PC-3 (cell line): ENCODE measurements around the gene AKR1C2. TPM values are rescaled to one million over a fixed set of nuclear protein-coding genes. Genes with fewer than 3 reads are reported as not detected.
"Not testable (repeated sequence)": the region's sequence is repeated elsewhere in the genome, so short reads cannot be mapped to it uniquely, and the experiment has no call there.

Experiments used
- ATAC-seq: fragments of 200-7000 bp; cut with Tn5 transposase; 2 replicates; pipeline ENCODE4 v1.9.1; 2020; ENCODE audit warnings: mild to moderate bottlenecking, moderate library complexity
- BruUV-seq: library from RNA; stranded (reverse); fragments of 400-500 nt; replicated peaks from 2 replicates; lab custom pipeline; 2021; lab: Mats Ljungman, UMichigan
- CTCF ChIA-PET: fragments of 300-600 bp; sonication (Branson Sonifier 250); formaldehyde crosslinking; loops from one replicate; lab custom pipeline; 2022; ENCODE audit warnings: antibody characterized with exemption; lab: Charles Lee
- POLR2A ChIA-PET: fragments of 300-600 bp; sonication (Branson Sonifier 250); formaldehyde crosslinking; loops from one replicate; lab custom pipeline; 2022; ENCODE audit warnings: antibody characterized with exemption; ENCODE audit not compliant: unreplicated experiment; lab: Charles Lee
- DNase-seq: peaks from one replicate; pipeline ENCODE4 v3.0.0-alpha.2; 2015
- H2AFZ ChIP-seq: fragments of 300-600 bp; sonication (generic); 2 replicates; pipeline ENCODE4 v1.6.0; 2016; ENCODE audit warnings: antibody characterized with exemption, low read length
- H3F3A ChIP-seq: fragments of 300-600 bp; sonication (generic); one replicate; pipeline ENCODE4 v1.6.0; 2017; ENCODE audit warnings: antibody characterized with exemption, low read length, control low read depth, mild to moderate bottlenecking; ENCODE audit not compliant: unreplicated experiment
- H3K27ac ChIP-seq: fragments of 300-600 bp; sonication (generic); 2 replicates; pipeline ENCODE4 v1.5.1; 2016; ENCODE audit warnings: mild to moderate bottlenecking, low read length
- H3K27me3 ChIP-seq: fragments of 300-600 bp; sonication (generic); 2 replicates; pipeline ENCODE4 v1.6.1; 2016; ENCODE audit warnings: low read length, mixed read lengths
- H3K36me3 ChIP-seq: fragments of 300-600 bp; sonication (generic); 2 replicates; pipeline ENCODE4 v1.6.1; 2016; ENCODE audit warnings: low read depth, mixed run types, low read length, mixed read lengths
- H3K4me1 ChIP-seq: fragments of 300-600 bp; sonication (generic); 2 replicates; pipeline ENCODE4 v1.5.1; 2016; ENCODE audit warnings: low read length; ENCODE audit not compliant: insufficient read depth
- H3K4me2 ChIP-seq: fragments of 300-600 bp; sonication (generic); 2 replicates; pipeline ENCODE4 v1.6.0; 2016; ENCODE audit warnings: low read length
- H3K4me3 ChIP-seq: fragments of 300-600 bp; sonication (generic); 2 replicates; pipeline ENCODE4 v1.5.1; 2016; ENCODE audit warnings: mild to moderate bottlenecking, low read length, mixed read lengths
- H3K79me2 ChIP-seq: fragments of 300-600 bp; sonication (generic); 2 replicates; pipeline ENCODE4 v1.6.1; 2017; ENCODE audit warnings: low read length, mixed read lengths
- H3K9ac ChIP-seq: fragments of 300-600 bp; sonication (generic); 2 replicates; pipeline ENCODE4 v1.6.0; 2016; ENCODE audit warnings: mild to moderate bottlenecking, low read length
- H3K9me2 ChIP-seq: fragments of 300-600 bp; sonication (generic); replicated peaks from 2 replicates; pipeline ENCODE4 v1.6.1; 2016; ENCODE audit warnings: mixed run types, low read length, mixed read lengths
- H3K9me3 ChIP-seq: fragments of 300-600 bp; sonication (generic); 2 replicates; pipeline ENCODE4 v1.6.1; 2016; ENCODE audit warnings: low read length, mixed read lengths
- H4K20me1 ChIP-seq: fragments of 300-600 bp; sonication (generic); 2 replicates; pipeline ENCODE4 v1.6.1; 2016; ENCODE audit warnings: low read length, mixed read lengths
- CTCF ChIP-seq: fragments of 300-600 bp; sonication (generic); conservative IDR thresholded peaks from 2 replicates; pipeline ENCODE4 v1.5.1; 2017; ENCODE audit warnings: antibody characterized with exemption, low read depth, mild to moderate bottlenecking, low read length
- EZH2 ChIP-seq: fragments of 300-600 bp; sonication (generic); IDR thresholded peaks from one replicate; pipeline ENCODE4 v1.6.1; 2017; ENCODE audit warnings: antibody characterized with exemption, mild to moderate bottlenecking, low read length; ENCODE audit not compliant: unreplicated experiment
- EZH2phosphoT487 ChIP-seq: fragments of 300-600 bp; sonication (generic); IDR thresholded peaks from 2 replicates; pipeline ENCODE4 v1.6.1; 2018; ENCODE audit warnings: mild to moderate bottlenecking, antibody characterized with exemption, low read length, borderline replicate concordance
- intact Hi-C: fragments of 100-400 bp; cut with micrococcal nuclease; formaldehyde crosslinking; loops from 2 replicates; pipeline ENCODE4 v1.9.0; 2023
- total RNA-seq: library from RNA; depleted of rRNA; stranded (reverse); fragments of >200 nt; gene quantifications from 2 replicates; pipeline ENCODE4 v1.2.3, GENCODE V29; 2014

AKR1C2 gene
- total RNA-seq, 1 experiment from 2014 or later, result 0.66 TPM

GRCh38 chr10:4941540-4942330 lies 61.9 kb downstream of the AKR1C2 start:
- DNase-seq, result peak; percentile 46
- no peaks in the 10 kb centered on the region for H3F3A ChIP-seq

GRCh38 chr10:4940909-4941308 lies 62.7 kb downstream of the AKR1C2 start:
- H3K4me2 ChIP-seq, H2AFZ ChIP-seq, intact Hi-C loops, ATAC-seq, DNase-seq, CTCF ChIA-PET, H4K20me1 ChIP-seq, H3K36me3 ChIP-seq, H3K4me3 ChIP-seq, H3K27ac ChIP-seq, H3F3A ChIP-seq, H3K9me2 ChIP-seq, H3K79me2 ChIP-seq, BruUV-seq, H3K9ac ChIP-seq, H3K27me3 ChIP-seq, H3K9me3 ChIP-seq: not testable (repeated sequence)
- peaks cover 15% of the 10 kb centered on the region for H3K4me1 ChIP-seq
- POLR2A ChIA-PET, result interaction anchor here (0.6 kb wide), 1 partner anchor 10 kb away, joined by 3 read pairs; no protein-coding TSS in a partner anchor

More at GRCh38 chr10:4941540-4942330, 61.9 kb downstream of the AKR1C2 start:
- ChIA-PET POLR2A (no interaction called here), CTCF (no interaction called here)
- intact Hi-C loops, result no loop called here
- no peak for ATAC-seq
- TF ChIP-seq CTCF (no peak), EZH2phosphoT487 (no peak), EZH2 (no peak)
- no TSS peak for BruUV-seq
- Histone ChIP-seq H4K20me1 (no peaks in the 10 kb centered on the region), H3K36me3 (no peaks in the 10 kb centered on the region), H2AFZ (no peak overlapping the region), H3K4me2 (no peak overlapping the region), H3K79me2 (no peaks in the 10 kb centered on the region), H3K27me3 (no peaks in the 10 kb centered on the region), H3K9me2 (no peaks in the 10 kb centered on the region), H3K9ac (no peak overlapping the region), H3K4me1 (peaks cover 16% of the 10 kb centered on the region), H3K27ac (peak overlapping the region; percentile 46), H3K4me3 (no peak overlapping the region), H3K9me3 (no peaks in the 10 kb centered on the region)

- POLR2A ChIA-PET, H3F3A ChIP-seq, H2AFZ ChIP-seq, CTCF ChIA-PET, H3K79me2 ChIP-seq, ATAC-seq, H4K20me1 ChIP-seq, H3K27me3 ChIP-seq, intact Hi-C loops, H3K27ac ChIP-seq, BruUV-seq, H3K9ac ChIP-seq, DNase-seq, H3K9me3 ChIP-seq, H3K4me3 ChIP-seq, H3K9me2 ChIP-seq, H3K36me3 ChIP-seq, H3K4me2 ChIP-seq: not testable (repeated sequence)
- peaks cover 15% of the 10 kb centered on the region for H3K4me1 ChIP-seq
Measured at GRCh38 chr10:4940073-4940428, 63.6 kb downstream of the AKR1C2 start.
